ENCODE results near the gene ZNF714.
"Not testable (repeated sequence)": the region's sequence is repeated elsewhere in the genome, so short reads cannot be mapped to it uniquely, and the experiment has no call there.

DNA sequence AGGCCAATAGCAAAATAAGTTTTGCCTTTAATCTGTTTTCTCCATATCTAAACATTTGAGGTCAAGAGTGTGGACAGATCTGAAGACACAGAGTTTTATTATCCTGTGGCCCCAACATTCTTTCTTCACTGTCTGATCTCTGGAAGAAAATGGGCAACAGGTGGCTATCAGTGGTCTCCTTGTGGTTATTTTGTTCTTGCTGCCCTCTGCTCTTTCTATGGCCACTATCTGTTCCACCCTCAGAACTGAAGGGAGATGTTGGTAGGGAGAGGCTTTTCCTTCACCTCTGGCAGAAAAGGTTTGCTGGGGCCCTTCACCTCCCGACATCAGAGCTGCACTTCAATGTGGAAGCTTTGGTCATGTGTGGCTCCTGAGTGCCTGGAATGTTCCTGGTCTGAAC, 59.0 kb downstream of the ZNF714 start:
- not testable (repeated sequence) for TF ChIP-seq BHLHE40 (IDR thresholded peaks at IDR 0.05; ENCODE audit: borderline replicate concordance); SP1 (IDR thresholded peaks at IDR 0.05); SUZ12 (IDR thresholded peaks at IDR 0.05); FOXA1 (IDR thresholded peaks at IDR 0.05); TARDBP (IDR thresholded peaks at IDR 0.05); ARNT (IDR thresholded peaks at IDR 0.05); HDGF (IDR thresholded peaks at IDR 0.05; ENCODE audit: borderline replicate concordance); NFRKB (IDR thresholded peaks at IDR 0.05)

Data from HEK293T (cell line).